GM23248 (cell line): ENCODE results near the gene GON4L.

Source experiments
- EZH2 ChIP-seq: fragments of 200-600 bp; sonication (generic); IDR thresholded peaks from 2 replicates; pipeline ENCODE4 v1.6.1; 2018; ENCODE audit warnings: antibody characterized with exemption, mild to moderate bottlenecking; ENCODE audit not compliant: insufficient read depth, poor library complexity, severe bottlenecking
- EZH2phosphoT487 ChIP-seq: fragments of 200-600 bp; sonication (generic); IDR thresholded peaks from 2 replicates; pipeline ENCODE4 v1.6.1; 2018; ENCODE audit warnings: antibody characterized with exemption, moderate library complexity, mild to moderate bottlenecking, low read depth; ENCODE audit not compliant: insufficient read depth

DNA sequence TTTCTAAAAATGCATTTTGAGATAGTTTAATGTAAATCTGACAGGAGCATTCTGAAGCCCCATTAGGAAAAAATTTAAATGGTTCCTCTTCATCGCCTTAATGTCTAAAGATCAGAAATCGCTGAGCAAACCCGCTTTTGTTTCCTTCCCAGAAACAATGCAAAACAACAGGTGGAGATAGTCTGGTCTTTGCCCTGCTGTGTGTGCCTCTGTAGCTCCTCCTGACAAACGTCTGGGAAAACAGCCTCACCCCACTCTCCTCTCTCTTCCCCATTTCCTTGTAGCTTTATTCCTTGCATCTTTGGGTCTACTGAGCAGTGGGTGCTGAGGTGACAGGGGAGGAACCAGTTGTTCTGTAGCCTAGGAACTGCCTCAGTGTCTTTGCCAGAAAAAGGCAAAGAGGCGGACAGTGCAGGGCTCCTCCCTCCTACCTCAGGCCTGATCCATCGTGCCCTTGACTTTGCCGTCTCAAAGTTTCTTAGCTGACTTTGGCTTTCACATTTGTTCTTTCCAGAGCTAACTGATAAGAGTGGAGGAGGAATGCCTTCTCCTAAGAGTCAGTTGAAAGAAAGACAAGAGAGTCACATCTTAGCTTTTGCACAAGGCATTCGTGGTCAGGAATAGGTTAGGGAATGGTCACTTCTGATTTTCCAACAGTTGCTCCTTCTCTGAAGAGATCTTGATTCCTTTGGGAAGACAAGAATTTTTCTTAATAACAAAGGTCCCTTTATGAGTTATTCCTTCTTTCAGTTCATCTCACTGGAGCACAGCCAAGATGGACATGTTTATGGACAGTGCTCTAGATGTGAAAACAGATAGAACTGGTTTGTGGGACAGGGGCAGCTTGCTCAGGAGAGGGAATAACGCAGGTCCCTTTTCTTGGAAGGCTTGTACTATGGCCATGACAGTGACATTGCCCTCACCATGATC is 27.3 kb upstream of the GON4L start:
- TF ChIP-seq EZH2 (no peak), EZH2phosphoT487 (no peak)
